GM19395 (cell line): ENCODE data around the gene TIMM23.
"Not testable (repeated sequence)": the region's sequence is repeated elsewhere in the genome, so short reads cannot be mapped to it uniquely, and the experiment has no call there.

Source experiments
- ATAC-seq: cut with Tn5 transposase; IDR thresholded peaks from one replicate; pipeline ENCODE4 v1.9.1; 2021; ENCODE audit warnings: mild to moderate bottlenecking, moderate library complexity; ENCODE audit not compliant: unreplicated experiment

Gene TIMM23

DNA sequence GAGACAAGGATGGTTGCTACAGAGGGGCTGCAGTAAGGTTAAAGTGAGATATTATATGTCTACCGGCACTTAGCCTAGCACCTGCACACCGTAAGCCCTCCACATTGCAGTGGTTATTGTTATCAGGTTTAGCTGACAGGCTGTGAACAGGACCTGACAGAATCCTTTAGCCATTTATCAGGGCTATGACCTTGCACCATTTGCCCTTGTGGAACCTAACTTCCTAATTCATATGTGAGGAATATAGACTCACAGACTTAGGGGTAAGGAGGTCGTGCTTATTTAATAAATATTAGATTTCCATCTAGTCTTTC is 48.0 kb downstream of the TIMM23 start:
- ATAC-seq: no peak

DNA sequence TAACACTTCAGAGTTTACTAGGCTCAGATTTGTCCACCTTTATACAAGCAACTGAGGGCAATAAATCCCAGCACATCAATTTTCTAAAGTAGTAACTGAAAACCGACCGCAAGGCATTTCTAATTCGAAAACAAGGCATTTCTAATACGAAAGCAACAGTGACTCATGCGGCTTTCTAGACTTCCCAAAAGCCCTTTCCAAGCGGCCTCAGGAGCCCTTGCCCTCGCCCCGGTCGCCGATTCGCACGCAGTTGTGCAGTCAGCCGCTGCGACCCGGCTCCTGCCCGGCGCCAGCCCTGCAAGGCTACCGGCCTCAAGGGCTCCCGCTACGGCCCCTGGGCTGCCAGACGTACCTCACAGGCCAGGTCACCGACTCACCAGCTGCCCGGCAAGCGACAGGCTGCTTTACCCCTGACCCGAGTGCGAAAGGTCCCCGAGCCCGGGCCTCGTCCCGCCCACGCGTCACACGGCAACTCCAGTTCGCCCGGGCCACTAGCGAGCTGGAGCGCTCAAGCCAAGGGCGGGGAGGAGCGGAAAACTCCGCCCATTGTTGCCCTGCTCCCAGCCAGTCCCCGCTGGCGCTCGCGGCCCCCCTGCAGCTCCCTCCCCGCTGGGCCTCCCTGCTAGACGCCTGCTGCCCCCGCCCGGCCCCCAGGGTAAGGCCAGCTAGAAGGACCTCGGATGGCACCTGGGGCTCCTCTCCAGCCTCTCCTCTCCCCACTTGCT is 50.9 kb downstream of the TIMM23 start:
- ATAC-seq: peak; percentile 87

DNA sequence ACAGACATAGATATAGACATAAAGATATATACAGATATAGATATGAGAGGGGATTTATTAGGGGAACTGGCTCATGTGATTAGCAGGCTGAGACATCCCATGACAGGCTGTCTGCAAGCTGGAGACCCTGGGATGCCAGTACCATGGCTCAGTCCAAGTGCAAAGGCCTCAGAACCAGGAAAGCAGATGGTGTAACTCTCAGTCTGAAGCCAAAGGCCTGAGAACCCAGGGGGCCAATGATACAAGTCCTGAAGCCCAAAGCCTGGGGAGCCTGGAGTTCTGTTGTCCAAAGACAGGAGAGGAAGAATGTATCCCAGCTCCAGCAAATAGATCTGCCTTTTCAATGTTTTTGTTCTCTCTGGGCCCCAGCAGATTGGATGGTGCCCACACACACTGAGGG is 52.7 kb downstream of the TIMM23 start:
- ATAC-seq: no peak

DNA sequence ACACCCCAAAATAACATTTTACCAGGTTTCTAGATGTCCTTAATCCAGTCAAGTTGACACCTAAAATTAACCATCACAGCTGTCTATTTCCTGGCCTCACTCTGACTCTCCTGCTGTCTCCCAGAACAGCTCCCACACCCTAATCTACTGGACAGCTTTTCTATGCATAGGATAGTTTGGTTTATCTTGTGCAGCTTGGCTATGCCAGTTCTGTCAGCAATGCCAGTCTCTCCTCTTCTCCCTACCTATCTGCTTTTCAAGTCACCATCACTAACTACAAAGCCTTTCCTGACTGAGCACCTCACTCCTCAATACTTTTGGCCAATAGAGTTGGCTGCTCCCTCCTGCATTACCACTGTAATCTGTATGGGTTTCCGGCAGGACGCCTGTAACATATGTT is 53.1 kb downstream of the TIMM23 start:
- no peak for ATAC-seq

DNA sequence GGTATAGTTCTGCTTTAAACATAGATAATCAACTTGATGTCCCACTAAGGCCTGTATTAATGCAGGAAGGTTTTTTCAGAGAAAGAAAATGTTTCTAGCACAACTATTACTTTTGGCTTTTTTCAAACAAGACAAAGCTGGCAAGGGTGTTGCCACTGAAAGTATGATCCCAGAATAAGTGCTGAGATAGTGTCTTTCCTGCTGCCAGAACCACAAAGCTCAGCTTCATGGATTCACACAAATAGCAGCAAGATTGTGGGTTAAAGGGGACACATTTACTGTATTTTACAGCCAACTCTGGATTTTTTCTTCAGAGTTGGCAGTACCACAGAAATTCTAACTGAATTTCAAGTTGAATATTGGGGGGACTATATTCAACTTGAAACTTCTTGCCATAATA is 53.8 kb downstream of the TIMM23 start:
- ATAC-seq: no peak

DNA sequence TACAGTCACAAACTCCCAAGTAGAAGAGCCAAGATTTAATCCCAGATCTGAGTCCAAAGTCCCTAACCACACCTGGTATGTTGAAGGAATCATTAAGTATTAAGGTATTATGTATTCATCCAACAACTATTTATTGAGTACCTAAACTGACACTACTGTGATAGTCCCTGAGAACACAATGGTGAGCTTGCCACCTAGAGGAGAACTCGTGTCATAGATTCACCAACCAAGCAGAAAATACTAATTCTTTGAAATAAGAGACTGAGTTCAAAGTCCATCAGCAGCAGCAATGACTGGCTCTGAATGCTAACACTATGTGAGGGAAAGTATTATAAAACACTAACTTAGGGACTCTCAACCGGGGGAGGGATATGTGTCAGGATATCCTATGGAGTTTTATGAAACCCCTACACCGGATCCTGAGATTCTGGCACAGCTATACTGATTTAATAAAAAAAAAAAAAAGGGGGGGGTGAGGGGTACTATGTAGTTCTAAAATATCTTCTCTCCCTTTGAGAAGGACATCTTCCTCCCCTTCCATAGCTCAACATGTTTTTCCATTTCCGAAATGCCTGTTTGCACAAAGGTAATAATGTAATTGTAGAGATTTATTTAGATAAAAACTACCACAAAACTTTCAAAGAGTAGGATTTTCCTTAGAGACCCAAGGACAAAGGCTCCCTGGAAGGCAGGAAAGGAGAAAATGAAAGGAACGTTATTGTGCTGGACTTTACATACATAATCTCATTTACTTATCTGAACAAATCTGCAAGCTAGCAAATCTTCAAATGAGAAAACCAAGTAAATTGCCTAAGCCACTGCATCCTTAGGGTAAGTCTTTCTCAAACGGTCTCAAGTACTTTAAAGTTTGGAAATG is 56.5 kb downstream of the TIMM23 start:
- peak; percentile 32 for ATAC-seq

DNA sequence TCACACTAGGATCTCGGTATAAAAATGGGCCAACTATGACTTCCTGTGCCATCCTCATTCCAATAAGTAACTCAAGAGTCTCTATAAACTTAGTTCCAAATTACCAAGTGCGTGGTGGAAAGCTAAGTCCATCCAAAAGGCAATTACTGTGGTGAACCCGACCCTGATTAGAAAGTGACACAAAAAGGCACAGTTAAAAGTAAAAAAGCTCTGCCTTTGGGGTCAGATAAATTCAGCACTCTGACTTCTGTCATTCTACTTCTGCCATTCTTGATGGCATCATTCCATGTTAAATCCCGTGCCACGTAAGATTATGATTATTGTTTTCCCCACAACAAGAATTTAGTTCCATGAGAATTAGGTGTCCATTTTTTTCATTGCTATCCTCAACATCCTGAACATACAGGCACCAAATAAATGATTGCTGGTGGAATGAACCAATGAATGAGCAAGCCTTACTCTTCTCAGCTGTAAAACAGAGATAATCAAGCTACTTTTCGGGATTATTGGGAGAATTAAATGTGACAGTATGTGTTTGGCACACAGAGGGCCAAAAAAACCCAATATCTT is 57.3 kb downstream of the TIMM23 start:
- ATAC-seq: no peak

DNA sequence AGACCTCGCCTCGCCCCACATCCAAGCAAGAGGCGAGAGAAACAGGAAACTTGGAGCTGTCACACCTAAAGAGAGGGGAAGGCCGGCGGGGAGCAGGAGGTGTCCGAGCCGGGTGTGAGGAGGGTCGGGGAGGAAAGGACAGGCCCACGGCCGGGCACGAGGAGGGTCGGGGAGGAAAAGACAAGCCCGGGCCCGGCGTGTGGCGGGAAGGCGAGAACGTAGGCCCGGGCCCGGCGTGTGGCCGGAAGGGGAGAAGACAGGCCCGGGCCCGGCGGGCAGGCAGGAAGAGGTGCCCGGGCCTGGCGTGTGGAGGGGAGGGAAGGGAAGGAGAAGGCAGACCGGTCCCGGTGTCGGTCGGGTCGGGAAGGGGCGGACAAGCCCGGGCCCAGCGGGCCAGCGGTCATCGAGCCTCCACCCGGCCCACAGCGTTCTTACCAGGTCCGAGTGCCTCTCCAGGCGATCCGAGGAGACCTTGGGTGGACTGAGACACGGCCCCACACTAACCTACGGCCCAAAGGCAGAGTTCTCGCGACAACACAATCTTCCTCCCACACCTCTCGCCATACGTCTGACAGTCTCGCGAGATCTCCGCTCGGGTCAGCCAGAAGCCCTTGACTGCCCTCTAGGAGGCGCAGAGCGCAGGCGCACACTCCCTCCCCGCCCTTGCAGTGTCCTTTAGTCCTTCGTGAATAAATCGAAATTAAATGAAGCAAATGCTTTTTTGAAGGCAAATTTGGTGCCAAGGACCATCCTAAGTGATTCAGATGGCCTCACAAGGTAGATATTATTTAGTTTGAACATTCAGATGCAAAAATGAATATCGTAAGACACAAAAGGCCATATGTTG is 58.0 kb downstream of the TIMM23 start, which contains the start of gene NCOA4:
TSS of gene NCOA4 (minus strand) at position 533 of the 847 bp plus-strand sequence. CDS start 13,943 bp downstream, outside the sequence.
- peak; percentile 98 for ATAC-seq

DNA sequence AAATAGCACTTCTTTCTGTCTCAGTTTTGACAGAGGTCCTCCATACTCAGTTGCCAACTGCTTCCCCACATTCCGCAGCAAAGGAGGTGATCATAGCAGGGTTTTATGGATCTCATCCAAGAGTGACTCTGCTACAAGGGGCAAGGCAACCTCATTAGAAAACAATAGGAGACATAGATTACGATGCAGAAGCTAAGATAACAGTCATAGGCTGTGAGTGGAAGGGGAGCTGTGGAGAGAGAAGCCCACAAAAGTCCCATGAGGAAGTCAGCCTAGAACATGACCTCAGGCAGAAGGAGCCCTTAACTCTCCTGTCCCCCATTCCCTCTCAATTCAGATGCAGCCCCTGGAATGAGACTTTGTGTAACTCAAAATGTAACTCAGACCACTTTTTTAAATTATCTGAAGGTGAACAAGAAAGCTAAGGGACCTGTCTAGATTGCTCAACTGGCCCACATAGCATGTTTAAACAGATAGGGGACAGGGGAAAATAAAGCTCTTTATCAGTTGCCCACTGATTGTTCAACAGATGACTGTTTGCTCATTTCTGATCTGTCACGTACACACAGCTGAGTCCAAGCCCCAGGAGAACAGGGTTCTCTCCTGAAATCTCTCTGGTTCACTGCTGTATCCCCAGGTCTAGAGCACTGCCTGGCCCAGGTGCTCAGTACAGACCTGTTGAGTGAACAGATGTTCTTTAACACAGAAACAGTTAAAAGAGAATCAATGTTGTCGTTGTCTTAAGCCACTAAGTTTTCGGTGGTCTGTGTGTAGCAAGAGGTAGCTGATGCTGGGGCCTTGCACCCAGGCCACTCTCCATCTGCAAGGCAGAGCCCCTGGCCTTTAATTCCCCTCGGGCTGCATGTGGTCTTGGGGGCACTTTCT is 59.6 kb downstream of the TIMM23 start:
- ATAC-seq: no peak

DNA sequence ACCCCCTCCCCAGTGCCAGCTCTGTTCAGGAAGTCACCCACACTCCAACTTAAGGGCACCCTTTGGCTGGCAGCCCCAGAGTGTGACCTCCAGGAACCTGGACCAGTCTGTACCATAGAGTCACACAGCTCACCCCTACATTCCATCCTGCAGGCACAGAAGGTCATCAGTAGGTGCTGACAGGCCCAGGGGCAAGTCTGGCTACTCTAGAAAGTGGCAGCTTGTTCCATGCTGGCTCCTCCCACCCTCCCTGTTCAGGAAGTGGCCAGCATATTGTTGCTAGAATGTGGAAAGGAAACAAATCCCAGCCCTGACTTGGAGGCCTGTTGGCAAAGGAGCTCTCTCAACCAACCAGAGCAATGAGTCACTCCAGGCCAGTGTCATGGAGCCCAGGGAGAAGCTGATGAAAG is 61.3 kb downstream of the TIMM23 start:
- ATAC-seq: no peak

DNA sequence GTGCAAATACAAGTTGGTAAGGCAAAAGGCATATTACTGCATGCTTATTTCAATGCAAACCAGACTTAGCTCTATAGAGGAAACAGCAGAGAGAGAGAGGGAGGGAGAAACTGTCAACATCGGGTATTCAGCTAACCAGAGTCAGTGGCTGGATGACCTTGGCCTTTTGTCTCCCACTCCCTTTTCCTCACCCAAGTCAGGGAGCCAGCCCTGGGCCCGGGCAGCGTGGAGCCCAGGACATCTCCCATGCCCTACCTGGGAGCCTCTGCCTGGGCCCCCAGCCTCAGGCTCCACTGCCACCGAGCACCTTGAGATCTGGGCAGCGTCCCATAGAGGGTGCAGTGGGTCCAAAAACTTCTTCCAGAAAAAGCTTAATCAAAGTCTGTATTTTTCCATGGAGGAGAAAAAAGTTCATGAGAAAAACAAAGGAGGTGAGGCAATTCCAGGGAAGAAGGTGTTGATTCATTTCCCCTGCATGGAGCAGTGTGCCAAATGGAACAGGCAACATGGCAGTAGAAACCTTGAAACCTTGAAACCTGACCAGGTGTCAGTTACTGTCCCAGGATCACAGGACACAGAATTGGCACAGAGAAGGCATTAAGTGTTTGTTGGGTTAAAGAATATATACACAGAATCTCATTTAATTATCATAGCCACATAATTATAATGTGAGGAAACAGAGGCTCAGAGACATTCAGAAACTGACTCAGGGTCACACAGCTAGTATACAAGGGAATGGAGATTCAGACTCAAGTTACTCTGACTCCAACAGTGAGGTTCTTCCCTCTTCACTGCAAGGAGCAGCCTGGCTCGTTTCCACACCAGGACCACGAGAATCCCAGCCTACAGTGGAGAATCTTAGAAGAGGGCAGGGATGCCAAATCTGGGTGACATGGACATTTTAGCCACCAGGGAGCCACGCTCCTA is 63.9 kb downstream of the TIMM23 start:
- no peak for ATAC-seq

DNA sequence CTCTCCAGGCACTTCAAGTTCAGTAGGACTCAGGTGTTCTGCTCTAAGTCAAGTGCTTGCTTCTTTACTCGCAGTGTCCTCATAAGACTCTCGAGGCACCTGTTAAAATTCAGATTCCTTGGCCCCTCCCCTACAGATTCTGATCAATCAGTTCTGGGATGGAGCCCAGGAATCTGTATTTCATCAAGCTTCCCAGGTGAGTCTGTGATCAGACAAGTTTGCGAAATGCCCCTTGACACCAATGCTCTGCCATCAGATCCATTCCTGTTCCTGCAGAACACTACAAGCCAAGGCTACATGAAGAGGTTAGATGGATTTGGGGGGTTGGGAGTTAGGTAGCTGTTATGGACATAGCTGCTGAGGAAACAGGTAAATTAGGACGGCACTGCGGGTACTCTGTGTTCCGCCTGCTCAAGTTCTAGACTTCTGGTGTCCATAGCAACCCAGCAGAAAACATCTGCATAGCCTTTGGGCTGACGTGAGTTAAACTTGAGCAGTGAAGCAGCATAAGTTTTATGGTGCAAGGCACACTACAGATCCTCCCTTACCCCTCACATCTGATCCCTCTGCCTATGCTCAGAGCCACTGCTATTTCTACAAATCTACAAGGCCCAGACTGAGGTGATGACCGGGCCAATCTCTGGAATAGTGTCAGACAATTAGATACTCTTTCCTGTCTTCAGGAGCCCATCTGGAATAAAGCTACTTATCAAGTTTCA is 65.0 kb downstream of the TIMM23 start:
- no peak for ATAC-seq

DNA sequence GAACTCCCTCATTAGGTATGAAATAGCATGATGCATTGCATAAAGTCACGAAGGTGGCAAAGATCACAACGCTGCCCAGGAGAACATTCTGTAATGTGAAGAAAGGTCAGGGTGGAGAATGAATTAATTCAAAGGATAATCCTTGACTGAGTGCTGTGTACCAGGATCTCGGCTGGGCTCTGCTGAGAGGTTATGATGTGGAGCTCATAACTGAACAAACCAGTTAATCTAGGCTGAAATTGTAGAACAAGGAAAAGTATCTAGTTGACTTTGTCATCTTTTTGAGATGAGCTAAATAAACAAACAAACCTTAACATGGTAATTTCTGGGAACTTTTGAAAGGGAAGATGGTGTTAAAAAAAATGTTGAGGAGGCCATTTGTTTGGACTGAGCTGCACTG is 67.7 kb downstream of the TIMM23 start:
- ATAC-seq: no peak

DNA sequence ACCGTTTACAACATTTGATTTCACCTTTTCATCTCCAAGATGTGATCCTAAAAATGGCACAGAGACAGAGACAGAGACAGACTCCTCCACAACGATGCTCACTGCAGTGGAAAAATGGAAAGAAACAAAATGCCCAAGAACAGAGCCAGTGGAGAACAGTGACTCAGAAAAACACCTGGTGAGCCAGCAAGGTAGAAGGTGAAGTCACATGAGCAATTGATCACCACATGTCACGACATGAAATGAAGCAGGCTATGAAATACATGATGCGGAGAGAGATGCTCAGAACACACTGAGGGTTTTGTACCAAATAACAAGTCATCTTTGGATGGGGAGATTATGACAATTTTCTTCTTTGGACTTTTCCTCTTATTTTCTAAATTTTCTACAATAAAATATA is 70.2 kb downstream of the TIMM23 start:
- ATAC-seq: no peak

DNA sequence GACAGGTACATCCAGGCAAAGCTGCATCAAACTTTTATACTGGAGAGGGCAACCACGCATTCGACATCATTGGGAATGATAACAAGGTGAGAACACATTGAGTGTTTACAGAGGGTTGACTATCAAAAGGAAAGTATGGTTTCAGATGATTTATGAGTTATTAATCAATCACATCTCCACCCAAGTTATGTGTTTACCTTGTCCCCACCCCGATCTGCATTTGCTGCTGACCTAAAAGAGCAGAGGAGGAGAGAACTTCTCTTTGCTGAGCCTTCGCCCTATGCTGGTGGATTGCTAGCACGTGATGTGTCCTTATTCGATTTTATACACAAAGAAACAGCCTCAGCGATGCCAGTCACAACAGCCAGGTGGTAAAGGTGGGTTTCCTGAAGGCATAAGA is 74.0 kb downstream of the TIMM23 start, which contains the start of gene MSMB:
TSS of gene MSMB (minus strand) at position 9 of the 400 bp plus-strand sequence. CDS start 32 bp downstream, outside the sequence.
- ATAC-seq: no peak

DNA sequence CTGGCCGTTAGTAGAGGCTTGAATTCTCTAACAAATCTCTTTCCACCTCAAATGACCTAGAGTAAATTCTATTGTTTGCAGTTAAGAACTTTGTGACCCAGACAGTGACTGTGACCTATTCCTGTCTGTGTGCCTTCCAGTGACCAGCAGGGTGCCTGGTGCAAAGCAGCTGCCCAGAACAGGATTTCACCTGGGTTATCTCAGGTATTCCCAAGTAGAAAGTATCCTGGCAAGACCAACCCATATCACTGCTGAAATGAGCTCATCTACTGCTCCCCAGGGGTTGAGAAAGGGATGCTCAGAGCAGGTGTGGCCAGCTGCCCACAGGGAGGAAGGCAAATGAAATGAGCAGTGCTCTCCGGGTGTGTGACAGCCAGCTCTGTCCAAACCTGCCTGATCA is 75.9 kb downstream of the TIMM23 start:
- no peak for ATAC-seq

DNA sequence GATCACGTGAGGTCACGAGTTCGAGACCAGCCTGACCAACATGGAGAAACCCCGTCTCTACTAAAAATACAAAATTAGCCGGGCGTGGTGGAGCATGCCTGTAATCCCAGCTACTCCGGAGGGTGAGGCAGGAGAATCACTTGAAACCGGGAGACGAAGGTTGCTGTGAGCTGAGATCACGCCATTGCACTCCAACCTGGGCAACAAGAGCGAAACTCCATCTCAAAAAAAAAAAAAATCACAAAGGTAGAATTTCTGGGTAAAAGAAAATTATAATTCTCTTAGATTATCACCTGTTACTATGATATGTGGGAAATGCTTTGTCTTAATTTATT is 77.2 kb downstream of the TIMM23 start:
- ATAC-seq: not testable (repeated sequence)

DNA sequence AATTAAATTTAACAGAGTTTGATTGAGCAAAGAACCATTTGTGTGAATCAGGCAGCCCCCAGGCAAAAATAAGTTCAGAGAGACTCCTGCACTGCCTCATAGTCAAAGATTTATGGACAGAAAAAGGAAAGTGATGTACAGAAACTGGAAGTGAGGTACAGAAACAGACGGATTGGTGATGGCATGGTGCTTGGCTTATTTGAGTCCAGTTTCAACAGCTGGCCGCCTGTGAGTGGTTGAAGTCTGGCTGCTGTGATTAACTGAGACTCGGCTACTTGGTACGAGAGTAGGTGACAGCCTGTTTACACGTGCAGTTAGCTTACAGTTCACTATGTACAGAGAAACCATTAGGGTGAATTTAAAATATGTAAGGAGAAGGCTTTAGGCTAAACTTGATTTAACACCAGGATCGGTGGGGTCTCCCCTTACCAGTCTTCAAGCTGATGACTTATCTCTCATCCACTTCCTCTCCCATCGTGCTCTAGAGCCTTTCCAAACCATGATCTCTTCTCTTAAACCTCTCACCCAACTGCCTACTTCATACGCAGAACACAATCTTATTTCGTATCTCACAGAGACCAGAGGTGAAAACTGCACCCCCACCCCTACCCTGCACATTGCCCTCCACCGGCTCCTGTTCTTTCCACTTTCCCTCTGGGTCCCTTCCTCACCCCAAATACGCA is 78.8 kb downstream of the TIMM23 start:
- ATAC-seq: no peak
